ENCODE results near the gene CHFR.
"Not testable (repeated sequence)": the region's sequence is repeated elsewhere in the genome, so short reads cannot be mapped to it uniquely, and the experiment has no call there.

Gene CHFR

GRCh38 chr12:132814232-132814631 is 73.2 kb downstream of the CHFR start:
- Histone ChIP-seq H3K9ac (ENCODE audit: low read length) (no peak overlapping the region), H3K27me3 (ENCODE audit: control insufficient read depth, insufficient read depth, low read length) (no peaks in the 10 kb centered on the region), H3K4me1 (ENCODE audit: control insufficient read depth, insufficient read depth, low read length) (no peaks in the 10 kb centered on the region), H3K4me3 (ENCODE audit: low read length) (no peak overlapping the region), H3K9me3 (ENCODE audit: control insufficient read depth, low read length) (no peaks in the 10 kb centered on the region), H3K36me3 (ENCODE audit: control insufficient read depth, insufficient read depth, low read length) (peaks cover 7% of the 10 kb centered on the region)

GRCh38 chr12:132813443-132813842 is 74.0 kb downstream of the CHFR start:
- Histone ChIP-seq H3K4me3 (ENCODE audit: low read length) (no peak overlapping the region), H3K27me3 (ENCODE audit: control insufficient read depth, insufficient read depth, low read length) (no peaks in the 10 kb centered on the region), H3K9me3 (ENCODE audit: control insufficient read depth, low read length) (no peaks in the 10 kb centered on the region), H3K9ac (ENCODE audit: low read length) (no peak overlapping the region), H3K4me1 (ENCODE audit: control insufficient read depth, insufficient read depth, low read length) (no peaks in the 10 kb centered on the region), H3K36me3 (ENCODE audit: control insufficient read depth, insufficient read depth, low read length) (peaks cover 7% of the 10 kb centered on the region)

GRCh38 chr12:132812631-132813305 is 74.6 kb downstream of the CHFR start:
- H3K36me3 ChIP-seq (ENCODE audit: control insufficient read depth, insufficient read depth, low read length), result peaks cover 11% of the 10 kb centered on the region
- H3K9ac ChIP-seq (ENCODE audit: low read length), result no peak overlapping the region
- no peaks in the 10 kb centered on the region for H3K27me3 ChIP-seq (ENCODE audit: control insufficient read depth, insufficient read depth, low read length)
- H3K4me3 ChIP-seq (ENCODE audit: low read length), result no peak overlapping the region
- no peaks in the 10 kb centered on the region for H3K9me3 ChIP-seq (ENCODE audit: control insufficient read depth, low read length)
- H3K4me1 ChIP-seq (ENCODE audit: control insufficient read depth, insufficient read depth, low read length), result no peaks in the 10 kb centered on the region

GRCh38 chr12:132809391-132809790 is 78.0 kb downstream of the CHFR start:
- H3K4me1 ChIP-seq (ENCODE audit: control insufficient read depth, insufficient read depth, low read length); H3K9me3 ChIP-seq (ENCODE audit: control insufficient read depth, low read length); H3K4me3 ChIP-seq (ENCODE audit: low read length); H3K36me3 ChIP-seq (ENCODE audit: control insufficient read depth, insufficient read depth, low read length); H3K9ac ChIP-seq (ENCODE audit: low read length); H3K27me3 ChIP-seq (ENCODE audit: control insufficient read depth, insufficient read depth, low read length): not testable (repeated sequence)

DNA sequence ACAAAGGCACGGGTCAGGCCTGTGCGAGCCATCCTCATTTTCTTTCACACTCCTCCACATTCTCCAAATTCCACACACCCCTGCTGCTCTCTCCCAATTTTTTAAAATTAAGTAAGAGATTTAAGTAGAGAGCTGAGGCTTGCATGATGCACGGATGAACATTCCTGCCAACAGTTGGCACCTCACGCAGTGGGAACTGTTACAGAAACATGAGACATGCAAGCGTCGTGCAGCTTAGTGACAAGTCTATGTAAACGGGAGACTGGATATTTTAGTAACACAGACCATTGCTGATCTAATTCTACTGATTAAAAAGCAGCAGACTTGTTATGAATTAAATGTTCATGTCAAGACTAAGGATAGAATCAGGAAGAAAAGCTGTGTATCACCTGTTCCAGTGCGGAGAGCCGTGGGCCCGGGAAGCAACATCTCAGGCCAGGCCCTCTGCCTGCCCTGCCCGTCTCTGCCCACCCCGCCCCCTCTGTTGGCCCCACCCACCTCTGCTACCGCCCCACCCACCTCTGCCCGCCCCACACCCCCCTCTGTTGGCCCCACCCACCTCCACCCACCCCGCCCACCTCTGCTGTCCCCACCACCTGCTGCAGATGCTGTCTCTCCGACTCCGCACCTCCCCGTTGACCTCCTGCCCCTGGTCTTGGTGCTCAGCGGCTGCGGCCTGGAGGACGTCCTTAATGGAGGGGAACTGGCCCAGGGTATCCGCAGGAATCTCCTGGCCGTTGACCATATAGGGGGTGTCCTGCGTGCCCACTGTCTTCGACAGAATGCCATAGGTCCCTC is 79.9 kb downstream of the CHFR start:
- Histone ChIP-seq H3K27me3 (ENCODE audit: control insufficient read depth, insufficient read depth, low read length) (no peaks in the 10 kb centered on the region), H3K9ac (ENCODE audit: low read length) (no peak overlapping the region), H3K36me3 (ENCODE audit: control insufficient read depth, insufficient read depth, low read length) (peaks cover 20% of the 10 kb centered on the region), H3K4me3 (ENCODE audit: low read length) (no peak overlapping the region), H3K4me1 (ENCODE audit: control insufficient read depth, insufficient read depth, low read length) (no peaks in the 10 kb centered on the region), H3K9me3 (ENCODE audit: control insufficient read depth, low read length) (no peaks in the 10 kb centered on the region)

- Histone ChIP-seq H3K4me3 (ENCODE audit: low read length) (no peak overlapping the region), H3K9ac (ENCODE audit: low read length) (no peak overlapping the region), H3K36me3 (ENCODE audit: control insufficient read depth, insufficient read depth, low read length) (peaks cover 20% of the 10 kb centered on the region), H3K4me1 (ENCODE audit: control insufficient read depth, insufficient read depth, low read length) (no peaks in the 10 kb centered on the region), H3K27me3 (ENCODE audit: control insufficient read depth, insufficient read depth, low read length) (no peaks in the 10 kb centered on the region), H3K9me3 (ENCODE audit: control insufficient read depth, low read length) (no peaks in the 10 kb centered on the region)
Observed at GRCh38 chr12:132806857-132807256, 80.5 kb downstream of the CHFR start.

GRCh38 chr12:132804426-132804861 is 83.0 kb downstream of the CHFR start:
- Histone ChIP-seq H3K4me3 (ENCODE audit: low read length) (no peak overlapping the region), H3K4me1 (ENCODE audit: control insufficient read depth, insufficient read depth, low read length) (no peaks in the 10 kb centered on the region), H3K36me3 (ENCODE audit: control insufficient read depth, insufficient read depth, low read length) (peaks cover 20% of the 10 kb centered on the region), H3K9ac (ENCODE audit: low read length) (no peak overlapping the region), H3K27me3 (ENCODE audit: control insufficient read depth, insufficient read depth, low read length) (no peaks in the 10 kb centered on the region), H3K9me3 (ENCODE audit: control insufficient read depth, low read length) (no peaks in the 10 kb centered on the region)

DNA sequence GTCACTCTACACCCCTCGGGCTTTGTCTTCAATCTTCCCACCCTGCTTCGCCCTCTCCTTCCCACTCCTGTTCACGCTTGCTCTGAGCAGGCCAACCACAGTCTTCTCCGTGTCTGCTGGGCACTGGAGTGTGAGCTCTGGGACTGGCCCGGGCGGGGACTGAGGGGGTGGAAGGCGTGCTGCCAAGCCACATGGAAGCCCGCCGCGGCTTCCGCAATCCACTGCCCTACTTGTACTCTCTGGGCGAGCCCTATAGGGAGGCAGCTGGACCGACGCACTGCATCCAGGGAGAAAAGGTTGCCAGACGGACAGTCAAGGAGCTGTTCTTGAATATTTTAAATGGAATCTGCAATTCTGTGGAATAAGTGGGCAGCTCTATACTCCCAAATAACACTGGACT is 83.5 kb downstream of the CHFR start:
- Histone ChIP-seq H3K27me3 (ENCODE audit: control insufficient read depth, insufficient read depth, low read length) (no peaks in the 10 kb centered on the region), H3K9me3 (ENCODE audit: control insufficient read depth, low read length) (no peaks in the 10 kb centered on the region), H3K4me1 (ENCODE audit: control insufficient read depth, insufficient read depth, low read length) (no peaks in the 10 kb centered on the region), H3K4me3 (ENCODE audit: low read length) (no peak overlapping the region), H3K9ac (ENCODE audit: low read length) (no peak overlapping the region), H3K36me3 (ENCODE audit: control insufficient read depth, insufficient read depth, low read length) (peaks cover 25% of the 10 kb centered on the region)

- H3K4me3 ChIP-seq (ENCODE audit: low read length), result no peak overlapping the region
- H3K4me1 ChIP-seq (ENCODE audit: control insufficient read depth, insufficient read depth, low read length), result no peaks in the 10 kb centered on the region
- no peaks in the 10 kb centered on the region for H3K27me3 ChIP-seq (ENCODE audit: control insufficient read depth, insufficient read depth, low read length)
- peaks cover 28% of the 10 kb centered on the region for H3K36me3 ChIP-seq (ENCODE audit: control insufficient read depth, insufficient read depth, low read length)
- no peak overlapping the region for H3K9ac ChIP-seq (ENCODE audit: low read length)
- no peaks in the 10 kb centered on the region for H3K9me3 ChIP-seq (ENCODE audit: control insufficient read depth, low read length)
Observed at GRCh38 chr12:132803125-132803524, 84.3 kb downstream of the CHFR start.

DNA sequence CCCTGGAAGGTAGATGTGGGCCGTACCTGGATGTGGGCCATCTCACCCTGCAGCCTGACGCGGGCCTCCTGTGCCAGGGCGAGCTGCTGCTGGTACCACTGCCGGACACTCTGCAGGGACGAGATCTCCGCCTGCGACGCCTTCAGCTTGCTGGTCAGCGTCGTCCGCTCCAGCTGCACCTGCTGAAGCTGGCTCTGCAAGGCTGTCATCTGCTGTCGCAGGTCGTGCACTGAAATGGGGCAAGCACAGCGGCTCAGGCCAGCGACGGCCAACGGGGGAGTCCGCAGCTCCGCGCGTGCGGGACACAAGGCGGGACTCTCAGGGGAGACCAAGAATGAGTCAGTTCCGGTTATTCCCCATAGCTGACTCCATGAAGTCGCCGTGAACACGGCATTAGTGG is 85.7 kb downstream of the CHFR start:
- Histone ChIP-seq H3K9ac (ENCODE audit: low read length) (no peak overlapping the region), H3K4me3 (ENCODE audit: low read length) (no peak overlapping the region)

DNA sequence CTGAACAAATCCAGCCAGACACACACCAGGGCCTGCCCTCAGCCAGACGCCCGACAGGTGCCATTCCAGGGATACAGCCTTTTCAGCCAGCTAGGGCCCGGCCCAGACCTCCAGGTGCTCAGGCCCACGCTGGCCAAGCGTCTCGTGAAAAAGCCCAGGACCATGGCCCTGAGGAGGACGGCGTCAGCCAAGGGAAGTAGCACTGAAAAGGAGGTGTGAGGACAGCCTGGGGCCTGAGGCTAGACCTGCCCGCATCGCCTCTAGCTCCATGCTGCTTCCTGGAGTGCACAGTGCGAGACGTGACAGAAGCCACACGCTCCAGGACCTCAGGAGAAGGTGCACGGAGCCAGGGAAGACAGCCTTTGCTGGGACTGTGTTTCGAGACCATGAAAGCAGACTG is 88.6 kb downstream of the CHFR start:
- no peaks in the 10 kb centered on the region for H3K4me1 ChIP-seq (ENCODE audit: control insufficient read depth, insufficient read depth, low read length)
- H3K27me3 ChIP-seq (ENCODE audit: control insufficient read depth, insufficient read depth, low read length), result no peaks in the 10 kb centered on the region
- H3K4me3 ChIP-seq (ENCODE audit: low read length), result no peak overlapping the region
- peaks cover 32% of the 10 kb centered on the region for H3K36me3 ChIP-seq (ENCODE audit: control insufficient read depth, insufficient read depth, low read length)
- H3K9me3 ChIP-seq (ENCODE audit: control insufficient read depth, low read length), result no peaks in the 10 kb centered on the region
- no peak overlapping the region for H3K9ac ChIP-seq (ENCODE audit: low read length)

More for the DNA sequence above, 85.7 kb downstream of the CHFR start:
- no peaks in the 10 kb centered on the region for H3K9me3 ChIP-seq (ENCODE audit: control insufficient read depth, low read length)
- H3K27me3 ChIP-seq (ENCODE audit: control insufficient read depth, insufficient read depth, low read length), result no peaks in the 10 kb centered on the region
- no peaks in the 10 kb centered on the region for H3K4me1 ChIP-seq (ENCODE audit: control insufficient read depth, insufficient read depth, low read length)
- H3K36me3 ChIP-seq (ENCODE audit: control insufficient read depth, insufficient read depth, low read length), result peaks cover 30% of the 10 kb centered on the region

DNA sequence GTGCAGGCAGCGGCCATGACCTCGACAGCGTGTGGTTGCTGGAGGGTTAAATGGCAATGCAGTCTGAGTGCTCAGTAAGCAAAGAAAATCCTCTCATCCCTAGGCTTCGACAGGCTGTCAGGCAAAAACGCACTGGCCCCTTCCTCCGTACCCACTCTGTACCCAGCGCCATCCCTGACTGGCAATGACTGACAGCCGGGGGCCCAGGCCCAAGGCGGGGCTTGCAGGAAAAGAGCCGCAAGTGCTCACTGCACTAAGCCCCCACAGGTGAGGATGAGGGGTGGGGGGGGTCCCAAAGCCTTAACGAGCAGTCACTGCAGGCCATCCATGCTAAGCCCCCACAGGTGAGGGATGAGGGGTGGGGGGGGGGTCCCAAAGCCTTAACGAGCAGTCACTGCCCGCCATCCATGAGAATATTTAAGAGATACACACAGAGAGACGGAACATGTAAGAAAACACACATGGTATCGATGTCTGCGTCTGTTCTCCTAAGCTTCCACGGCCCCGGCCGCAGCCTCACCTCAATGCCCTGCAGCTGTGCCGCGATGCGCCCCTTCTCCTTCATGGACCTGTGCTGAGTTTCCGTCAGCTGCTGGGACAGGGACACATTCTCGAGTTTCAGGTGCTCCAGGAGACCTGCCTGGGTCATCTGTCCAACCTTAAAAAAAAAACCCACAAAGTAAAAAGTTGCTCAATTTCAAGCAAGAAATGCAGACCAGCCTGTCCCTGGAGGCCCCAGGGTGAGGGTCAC is 89.4 kb downstream of the CHFR start:
- no peaks in the 10 kb centered on the region for H3K9me3 ChIP-seq (ENCODE audit: control insufficient read depth, low read length)
- H3K4me1 ChIP-seq (ENCODE audit: control insufficient read depth, insufficient read depth, low read length), result no peaks in the 10 kb centered on the region

More for the DNA sequence above, 89.4 kb downstream of the CHFR start:
- Histone ChIP-seq H3K27me3 (ENCODE audit: control insufficient read depth, insufficient read depth, low read length) (no peaks in the 10 kb centered on the region), H3K4me3 (ENCODE audit: low read length) (no peak overlapping the region), H3K36me3 (ENCODE audit: control insufficient read depth, insufficient read depth, low read length) (peaks cover 24% of the 10 kb centered on the region), H3K9ac (ENCODE audit: low read length) (no peak overlapping the region)

Measured in mucosa of stomach (tissue), 1 donor.